Effector CD4-positive, alpha-beta T cell (primary cell): Measurements from ENCODE around the gene C16orf54.
A peak's percentile ranks its signal among the peaks of the same experiment; 100 is the strongest.
"Not testable (repeated sequence)": the region's sequence is repeated elsewhere in the genome, so short reads cannot be mapped to it uniquely, and the experiment has no call there.

ENCODE experiments used
- DNase-seq: peaks from one replicate; pipeline ENCODE4 v3.0.0-alpha.2; 2020

C16orf54 gene

GRCh38 chr16:29739927-29740629 is 5.7 kb downstream of the C16orf54 start:
- not testable (repeated sequence) for DNase-seq

- DNase-seq: peak; percentile 53
These were observed 7.3 kb downstream of the C16orf54 start for GRCh38 chr16:29738514-29738913.

- no peak for DNase-seq
These were observed 8.1 kb downstream of the C16orf54 start for GRCh38 chr16:29737713-29738112.

- no peak for DNase-seq
These were observed 9.0 kb downstream of the C16orf54 start for GRCh38 chr16:29736764-29737163.

- no peak for DNase-seq
These were observed 9.7 kb downstream of the C16orf54 start for GRCh38 chr16:29736112-29736511.

GRCh38 chr16:29734786-29735185 is 11.0 kb downstream of the C16orf54 start:
- no peak for DNase-seq

- DNase-seq: not testable (repeated sequence)
These were observed 13.8 kb downstream of the C16orf54 start for GRCh38 chr16:29731768-29732601.

- no peak for DNase-seq
These were observed 15.1 kb downstream of the C16orf54 start for GRCh38 chr16:29730649-29731048.

- DNase-seq: no peak
These were observed 16.7 kb downstream of the C16orf54 start for GRCh38 chr16:29729116-29729521.

- no peak for DNase-seq
These were observed 18.3 kb downstream of the C16orf54 start for GRCh38 chr16:29727452-29727851.

GRCh38 chr16:29726845-29727377 is 18.9 kb downstream of the C16orf54 start:
- DNase-seq: no peak

- DNase-seq: not testable (repeated sequence)
These were observed 24.5 kb downstream of the C16orf54 start for GRCh38 chr16:29721167-29721879.

- no peak for DNase-seq
These were observed 25.1 kb downstream of the C16orf54 start for GRCh38 chr16:29720703-29721102.

GRCh38 chr16:29719063-29719462 is 26.7 kb downstream of the C16orf54 start:
- no peak for DNase-seq

GRCh38 chr16:29717113-29717512 is 28.7 kb downstream of the C16orf54 start:
- no peak for DNase-seq

- no peak for DNase-seq
These were observed 30.8 kb downstream of the C16orf54 start for GRCh38 chr16:29714972-29715371.

- DNase-seq: no peak
These were observed 31.4 kb downstream of the C16orf54 start for GRCh38 chr16:29714396-29714795.

- no peak for DNase-seq
These were observed 33.0 kb downstream of the C16orf54 start for GRCh38 chr16:29712809-29713208.

GRCh38 chr16:29710227-29711219 is 35.3 kb downstream of the C16orf54 start:
- peak; percentile 35 for DNase-seq

- DNase-seq: not testable (repeated sequence)
These were observed 36.1 kb downstream of the C16orf54 start for GRCh38 chr16:29709657-29710056.

- no peak for DNase-seq
These were observed 36.7 kb downstream of the C16orf54 start for GRCh38 chr16:29708917-29709600.
